Measurements from ENCODE around the gene COPS7A. TPM values are rescaled to one million over a fixed set of nuclear protein-coding genes. Genes with fewer than 3 reads are reported as not detected.
A peak's percentile ranks its signal among the peaks of the same experiment; 100 is the strongest.

The COPS7A gene
- polyA plus RNA-seq, 1 experiment = 200 TPM

DNA sequence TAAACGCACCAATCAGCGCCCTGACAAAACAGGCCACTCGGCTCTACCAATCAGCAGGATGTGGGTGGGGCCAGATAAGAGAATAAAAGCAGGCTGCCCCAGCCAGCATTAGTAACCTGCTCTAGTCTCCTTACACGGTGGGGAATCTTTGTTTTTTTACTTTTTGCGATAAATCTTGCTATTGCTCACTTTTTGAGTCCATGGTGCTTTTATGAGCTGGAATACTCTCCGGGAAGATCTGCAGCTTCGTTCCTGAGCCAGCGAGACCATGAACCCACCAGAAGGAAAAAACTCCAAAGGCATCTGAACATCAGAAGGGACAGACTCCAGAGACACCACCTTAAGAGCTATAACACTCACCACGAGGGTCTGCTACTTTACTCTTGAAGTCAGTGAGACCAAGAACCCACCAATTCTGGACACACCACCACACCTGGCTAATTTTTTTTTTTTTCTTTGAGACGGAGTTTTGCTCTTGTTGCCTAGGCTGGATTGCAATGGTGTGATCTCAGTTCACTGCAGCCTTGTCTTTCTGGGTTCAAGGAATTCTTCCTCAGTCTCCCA lies 6.9 kb upstream of the COPS7A start:
- Histone ChIP-seq H3K4me3 (ENCODE audit: low read depth, low read length) (no peak overlapping the region), H3K27me3 (ENCODE audit: control insufficient read depth, insufficient read depth, low read length) (no peaks in the 10 kb centered on the region), H3K36me3 (ENCODE audit: control insufficient read depth, insufficient read depth, low read length) (no peaks in the 10 kb centered on the region)
- DNase-seq (ENCODE audit: low read depth) = no peak
- TF ChIP-seq, protein P1, sequence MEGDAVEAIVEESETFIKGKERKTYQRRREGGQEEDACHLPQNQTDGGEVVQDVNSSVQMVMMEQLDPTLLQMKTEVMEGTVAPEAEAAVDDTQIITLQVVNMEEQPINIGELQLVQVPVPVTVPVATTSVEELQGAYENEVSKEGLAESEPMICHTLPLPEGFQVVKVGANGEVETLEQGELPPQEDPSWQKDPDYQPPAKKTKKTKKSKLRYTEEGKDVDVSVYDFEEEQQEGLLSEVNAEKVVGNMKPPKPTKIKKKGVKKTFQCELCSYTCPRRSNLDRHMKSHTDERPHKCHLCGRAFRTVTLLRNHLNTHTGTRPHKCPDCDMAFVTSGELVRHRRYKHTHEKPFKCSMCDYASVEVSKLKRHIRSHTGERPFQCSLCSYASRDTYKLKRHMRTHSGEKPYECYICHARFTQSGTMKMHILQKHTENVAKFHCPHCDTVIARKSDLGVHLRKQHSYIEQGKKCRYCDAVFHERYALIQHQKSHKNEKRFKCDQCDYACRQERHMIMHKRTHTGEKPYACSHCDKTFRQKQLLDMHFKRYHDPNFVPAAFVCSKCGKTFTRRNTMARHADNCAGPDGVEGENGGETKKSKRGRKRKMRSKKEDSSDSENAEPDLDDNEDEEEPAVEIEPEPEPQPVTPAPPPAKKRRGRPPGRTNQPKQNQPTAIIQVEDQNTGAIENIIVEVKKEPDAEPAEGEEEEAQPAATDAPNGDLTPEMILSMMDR (IDR thresholded peaks at IDR 0.05; ENCODE audit: insufficient read depth, low read depth, low read length) = no peak
- POLR2A ChIA-PET = no interaction called here
- CTCF ChIA-PET = no interaction called here

DNA sequence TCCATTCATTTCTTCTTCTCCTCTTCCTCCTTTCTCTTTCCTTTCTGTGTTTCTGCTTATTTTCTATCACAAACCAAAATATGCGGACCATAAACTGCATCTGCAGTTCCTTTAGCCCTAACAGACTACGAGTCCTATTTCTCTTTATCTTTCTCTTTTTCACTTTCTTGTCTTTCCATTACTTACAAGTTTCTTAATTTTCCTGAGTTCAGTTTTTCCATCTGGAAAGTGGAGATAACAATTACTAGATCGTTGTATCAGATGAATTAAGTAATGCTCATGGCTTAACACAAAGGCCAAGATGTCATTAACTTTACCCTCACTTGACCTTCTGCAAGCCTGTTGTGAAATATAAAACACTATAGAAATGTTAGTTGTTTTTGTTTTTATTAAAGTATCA lies 983 bp upstream of the COPS7A start:
- TF ChIP-seq, protein P1 (IDR thresholded peaks at IDR 0.05; ENCODE audit: insufficient read depth, low read depth, low read length) = no peak
- Histone ChIP-seq H3K36me3 (ENCODE audit: control insufficient read depth, insufficient read depth, low read length) (no peaks in the 10 kb centered on the region), H3K27me3 (ENCODE audit: control insufficient read depth, insufficient read depth, low read length) (no peaks in the 10 kb centered on the region), H3K4me3 (ENCODE audit: low read depth, low read length) (no peak overlapping the region)
- CTCF ChIA-PET = interaction anchor here (0.6 to 2.0 kb wide), 6 partner anchors 8 to 43 kb away, joined by 3 to 16 read pairs (median 4); partner anchors contain the start of genes MLF2 and ZNF384
- DNase-seq (ENCODE audit: low read depth) = no peak
- POLR2A ChIA-PET = interaction anchor here (1.2 kb wide), 1 partner anchor 33 kb away, joined by 4 read pairs; the partner anchor contains the start of gene ZNF384

DNA sequence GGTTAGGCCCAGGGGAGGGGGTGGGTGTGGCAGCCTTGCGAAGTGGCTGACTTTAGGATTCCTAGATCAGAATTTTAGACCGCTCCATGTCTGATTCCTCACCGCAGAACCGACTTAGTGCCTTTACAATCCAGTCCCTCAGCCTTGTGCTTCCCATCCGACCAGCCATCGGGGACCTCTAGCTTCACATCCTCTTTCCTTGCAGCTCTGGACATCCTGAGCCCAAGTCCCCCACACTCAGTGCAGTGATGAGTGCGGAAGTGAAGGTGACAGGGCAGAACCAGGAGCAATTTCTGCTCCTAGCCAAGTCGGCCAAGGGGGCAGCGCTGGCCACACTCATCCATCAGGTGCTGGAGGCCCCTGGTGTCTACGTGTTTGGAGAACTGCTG lies 557 bp downstream of the COPS7A start:
- TF ChIP-seq, protein P1 (IDR thresholded peaks at IDR 0.05; ENCODE audit: insufficient read depth, low read depth, low read length) = no peak
- POLR2A ChIA-PET = interaction anchor here (0.7 to 1.2 kb wide), 3 partner anchors 29 to 171 kb away, joined by 3 to 19 read pairs (median 4); partner anchors contain the start of genes MLF2 and ZNF384

DNA sequence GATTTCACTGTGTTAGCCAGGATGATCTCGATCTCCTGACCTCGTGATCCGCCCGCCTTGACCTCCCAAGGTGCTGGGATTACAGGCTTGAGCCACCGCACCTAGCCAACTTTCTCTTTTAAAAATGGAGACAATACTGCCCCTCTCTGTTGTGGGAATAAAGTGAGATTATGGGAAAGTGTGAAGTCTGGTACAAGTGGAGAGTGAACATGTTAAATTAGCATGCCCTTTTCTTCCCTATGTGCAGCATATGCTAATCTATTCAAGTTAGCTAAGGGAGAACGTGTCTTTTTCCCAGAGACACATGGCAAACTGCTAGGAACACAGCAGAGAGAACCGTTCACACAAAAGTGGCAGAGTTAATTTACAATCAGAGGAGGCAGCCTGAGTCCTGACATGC lies 1.5 kb downstream of the COPS7A start:
- no peaks in the 10 kb centered on the region for H3K27me3 ChIP-seq (ENCODE audit: control insufficient read depth, insufficient read depth, low read length)
- H3K36me3 ChIP-seq (ENCODE audit: control insufficient read depth, insufficient read depth, low read length) = peaks cover 11% of the 10 kb centered on the region
- ChIA-PET POLR2A (no interaction called here), CTCF (interaction anchor here (1.4 to 4.1 kb wide), 2 partner anchors 10 to 101 kb away, joined by 4 to 27 read pairs; no protein-coding TSS in a partner anchor)
- TF ChIP-seq, protein P1 (IDR thresholded peaks at IDR 0.05; ENCODE audit: insufficient read depth, low read depth, low read length) = no peak
- H3K4me3 ChIP-seq (ENCODE audit: low read depth, low read length) = no peak overlapping the region
- DNase-seq (ENCODE audit: low read depth) = no peak

More for the DNA sequence above, 557 bp downstream of the COPS7A start:
- peak overlapping the region; percentile 52 for H3K4me3 ChIP-seq (ENCODE audit: low read depth, low read length)
- CTCF ChIA-PET = interaction anchor here (0.8 to 4.1 kb wide), 8 partner anchors 10 to 382 kb away, joined by 3 to 27 read pairs (median 6); partner anchors contain the start of genes MLF2 and TNFRSF1A
- no peaks in the 10 kb centered on the region for H3K27me3 ChIP-seq (ENCODE audit: control insufficient read depth, insufficient read depth, low read length)
- no peak for DNase-seq (ENCODE audit: low read depth)
- peaks cover 4% of the 10 kb centered on the region for H3K36me3 ChIP-seq (ENCODE audit: control insufficient read depth, insufficient read depth, low read length)

DNA sequence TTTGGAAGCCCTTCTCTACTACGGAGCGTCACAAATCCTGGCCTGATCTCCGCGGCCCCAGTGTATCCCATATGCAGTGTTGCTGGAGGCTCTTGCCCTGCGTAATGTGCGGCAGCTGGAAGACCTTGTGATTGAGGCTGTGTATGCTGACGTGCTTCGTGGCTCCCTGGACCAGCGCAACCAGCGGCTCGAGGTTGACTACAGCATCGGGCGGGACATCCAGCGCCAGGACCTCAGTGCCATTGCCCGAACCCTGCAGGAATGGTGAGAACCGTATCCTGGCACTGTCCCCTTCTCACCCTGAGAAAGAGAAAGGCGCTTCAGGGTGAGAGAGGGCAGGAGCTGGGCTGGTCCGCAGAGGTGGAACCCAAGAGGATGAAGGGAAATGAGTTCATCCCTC lies 5.3 kb downstream of the COPS7A start:
- DNase-seq (ENCODE audit: low read depth) = no peak
- TF ChIP-seq, protein P1 (IDR thresholded peaks at IDR 0.05; ENCODE audit: insufficient read depth, low read depth, low read length) = no peak
- ChIA-PET CTCF (interaction anchor here (0.5 kb wide), 1 partner anchor 40 kb away, joined by 3 read pairs; the partner anchor contains the start of gene ZNF384), POLR2A (no interaction called here)
- no peak overlapping the region for H3K4me3 ChIP-seq (ENCODE audit: low read depth, low read length)
- no peaks in the 10 kb centered on the region for H3K27me3 ChIP-seq (ENCODE audit: control insufficient read depth, insufficient read depth, low read length)
- H3K36me3 ChIP-seq (ENCODE audit: control insufficient read depth, insufficient read depth, low read length) = peaks cover 23% of the 10 kb centered on the region
